ENCODE data around the gene CEP57L1.
"Not testable (repeated sequence)": the region's sequence is repeated elsewhere in the genome, so short reads cannot be mapped to it uniquely, and the experiment has no call there.

CEP57L1 gene

GRCh38 chr6:109117346-109118035, 22.2 kb downstream of the CEP57L1 start:
- FAIRE-seq: no peak

- no peak for FAIRE-seq
These were observed 23.0 kb downstream of the CEP57L1 start for GRCh38 chr6:109118337-109118736.

GRCh38 chr6:109118871-109119354, 23.6 kb downstream of the CEP57L1 start:
- FAIRE-seq: no peak

GRCh38 chr6:109121411-109121810, 26.1 kb downstream of the CEP57L1 start:
- peak; percentile 30 for FAIRE-seq

GRCh38 chr6:109124219-109124618, 28.9 kb downstream of the CEP57L1 start:
- no peak for FAIRE-seq

GRCh38 chr6:109125504-109125903, 30.2 kb downstream of the CEP57L1 start:
- no peak for FAIRE-seq

GRCh38 chr6:109130065-109130464, 34.8 kb downstream of the CEP57L1 start:
- FAIRE-seq: no peak

GRCh38 chr6:109135600-109135999, 40.3 kb downstream of the CEP57L1 start:
- not testable (repeated sequence) for FAIRE-seq

GRCh38 chr6:109136039-109136438, 40.7 kb downstream of the CEP57L1 start:
- not testable (repeated sequence) for FAIRE-seq

- FAIRE-seq: not testable (repeated sequence)
These were observed 41.2 kb downstream of the CEP57L1 start for GRCh38 chr6:109136530-109136929.

- no peak for FAIRE-seq
These were observed 43.8 kb downstream of the CEP57L1 start for GRCh38 chr6:109139109-109139508.

GRCh38 chr6:109142067-109142466, 46.8 kb downstream of the CEP57L1 start:
- not testable (repeated sequence) for FAIRE-seq

- FAIRE-seq: no peak
These were observed 47.9 kb downstream of the CEP57L1 start for GRCh38 chr6:109143191-109143590.

GRCh38 chr6:109148251-109148650, 52.9 kb downstream of the CEP57L1 start:
- FAIRE-seq: not testable (repeated sequence)

- not testable (repeated sequence) for FAIRE-seq
These were observed 53.4 kb downstream of the CEP57L1 start for GRCh38 chr6:109148716-109149115.

GRCh38 chr6:109153752-109154151, 58.4 kb downstream of the CEP57L1 start:
- FAIRE-seq: no peak

GRCh38 chr6:109164331-109164730, 69.0 kb downstream of the CEP57L1 start:
- no peak for FAIRE-seq

- FAIRE-seq: no peak
These were observed 70.2 kb downstream of the CEP57L1 start for GRCh38 chr6:109165392-109165974.

GRCh38 chr6:109166673-109167072, 71.4 kb downstream of the CEP57L1 start:
- FAIRE-seq: no peak

- no peak for FAIRE-seq
These were observed 72.3 kb downstream of the CEP57L1 start for GRCh38 chr6:109167562-109167961.

- no peak for FAIRE-seq
These were observed 75.0 kb downstream of the CEP57L1 start for GRCh38 chr6:109170333-109170732.

- FAIRE-seq: no peak
These were observed 76.9 kb downstream of the CEP57L1 start for GRCh38 chr6:109172101-109172746.

- no peak for FAIRE-seq
These were observed 79.6 kb downstream of the CEP57L1 start for GRCh38 chr6:109174916-109175315.

- no peak for FAIRE-seq
These were observed 83.6 kb downstream of the CEP57L1 start for GRCh38 chr6:109178921-109179320.
